Measurements from ENCODE around the gene PANX3. TPM values are rescaled to one million over a fixed set of nuclear protein-coding genes. Genes with fewer than 3 reads are reported as not detected.

The PANX3 gene
- total RNA-seq, 1 donor from 2014 or later, result not detected

- DNase-seq, result no peak
- no peak for ATAC-seq (ENCODE audit: low read depth)
- no peaks in the 10 kb centered on the region for H3K27me3 Mint-ChIP-seq
- H3K4me1 Mint-ChIP-seq, result no peaks in the 10 kb centered on the region
- H3K27ac Mint-ChIP-seq, result no peak overlapping the region
- POLR2A ChIA-PET, result no interaction called here
- no peak overlapping the region for H3K4me3 Mint-ChIP-seq
- intact Hi-C loops (cut with micrococcal nuclease), result no loop called here
- TF ChIP-seq CTCF (IDR thresholded peaks at IDR 0.05), result no peak
- CTCF ChIA-PET, result interaction anchor here (1.1 kb wide), 1 partner anchor 159 kb away, joined by 4 read pairs; no protein-coding TSS in a partner anchor
- no peaks in the 10 kb centered on the region for H3K9me3 Mint-ChIP-seq
- peaks cover 41% of the 10 kb centered on the region for H3K36me3 Mint-ChIP-seq (ENCODE audit: low read depth)
Measured at GRCh38 chr11:124638500-124638899, 27.3 kb downstream of the PANX3 start.

GRCh38 chr11:124639186-124639585 lies 28.0 kb downstream of the PANX3 start:
- CTCF ChIA-PET, result interaction anchor here (1.1 to 1.8 kb wide), 2 partner anchors 16 to 158 kb away, joined by 4 to 5 read pairs; no protein-coding TSS in a partner anchor
- Mint-ChIP-seq H3K27me3 (no peaks in the 10 kb centered on the region), H3K9me3 (no peaks in the 10 kb centered on the region), H3K36me3 (ENCODE audit: low read depth) (peaks cover 35% of the 10 kb centered on the region), H3K4me1 (no peaks in the 10 kb centered on the region), H3K27ac (no peak overlapping the region), H3K4me3 (no peak overlapping the region)
- POLR2A ChIA-PET, result interaction anchor here (0.5 kb wide), 1 partner anchor 1621 kb away, joined by 4 read pairs; no protein-coding TSS in a partner anchor
- intact Hi-C loops (cut with micrococcal nuclease), result no loop called here
- DNase-seq, result no peak
- ATAC-seq (ENCODE audit: low read depth), result no peak
- TF ChIP-seq CTCF (IDR thresholded peaks at IDR 0.05), result no peak

GRCh38 chr11:124640666-124641065 lies 29.4 kb downstream of the PANX3 start:
- Mint-ChIP-seq H3K9me3 (no peaks in the 10 kb centered on the region), H3K4me1 (peaks cover 9% of the 10 kb centered on the region), H3K27me3 (no peaks in the 10 kb centered on the region), H3K27ac (no peak overlapping the region), H3K36me3 (ENCODE audit: low read depth) (peaks cover 27% of the 10 kb centered on the region), H3K4me3 (no peak overlapping the region)
- DNase-seq, result no peak
- ChIA-PET POLR2A (interaction anchor here (0.6 to 1.2 kb wide), 2 partner anchors 160 to 212 kb away, joined by 4 to 5 read pairs; partner anchors contain the start of gene MSANTD2), CTCF (interaction anchor here (1.8 kb wide), 1 partner anchor 17 kb away, joined by 5 read pairs; no protein-coding TSS in a partner anchor)
- no peak for ATAC-seq (ENCODE audit: low read depth)
- intact Hi-C loops (cut with micrococcal nuclease), result no loop called here
- TF ChIP-seq CTCF (IDR thresholded peaks at IDR 0.05), result no peak

- ATAC-seq (ENCODE audit: low read depth), result no peak
- Mint-ChIP-seq H3K27ac (no peak overlapping the region), H3K4me1 (peaks cover 18% of the 10 kb centered on the region), H3K36me3 (ENCODE audit: low read depth) (peaks cover 8% of the 10 kb centered on the region), H3K4me3 (no peak overlapping the region), H3K27me3 (no peaks in the 10 kb centered on the region), H3K9me3 (no peaks in the 10 kb centered on the region)
- intact Hi-C loops (cut with micrococcal nuclease), result no loop called here
- DNase-seq, result no peak
- CTCF ChIA-PET, result interaction anchor here (0.9 to 2.8 kb wide), 3 partner anchors 27 to 196 kb away, joined by 4 to 14 read pairs (median 10); no protein-coding TSS in a partner anchor
- TF ChIP-seq CTCF (IDR thresholded peaks at IDR 0.05), result no peak
- POLR2A ChIA-PET, result no interaction called here
Measured at GRCh38 chr11:124642628-124643027, 31.4 kb downstream of the PANX3 start.

GRCh38 chr11:124643042-124643604 lies 31.9 kb downstream of the PANX3 start:
- Mint-ChIP-seq H3K27ac (no peak overlapping the region), H3K4me3 (no peak overlapping the region), H3K27me3 (no peaks in the 10 kb centered on the region), H3K36me3 (ENCODE audit: low read depth) (peaks cover 5% of the 10 kb centered on the region), H3K9me3 (no peaks in the 10 kb centered on the region), H3K4me1 (peaks cover 18% of the 10 kb centered on the region)
- ATAC-seq (ENCODE audit: low read depth) (no peak), DNase-seq (no peak)
- intact Hi-C loops (cut with micrococcal nuclease), result no loop called here
- POLR2A ChIA-PET, result no interaction called here
- TF ChIP-seq CTCF (IDR thresholded peaks at IDR 0.05), result no peak
- CTCF ChIA-PET, result interaction anchor here (0.7 to 2.8 kb wide), 5 partner anchors 27 to 255 kb away, joined by 3 to 17 read pairs (median 10); no protein-coding TSS in a partner anchor
